BE2C (cell line): ENCODE data around the gene ZDHHC22.

Experiments used
- DNase-seq: peaks from one replicate; pipeline ENCODE4 v3.0.0-alpha.2; 2020
- H3K27me3 ChIP-seq: fragments of 250-450 bp; sonication (Bioruptor Pico); 2 replicates; pipeline ENCODE4 v1.5.1; 2020; ENCODE audit warnings: mild to moderate bottlenecking
- H3K36me3 ChIP-seq: fragments of 250-450 bp; sonication (Bioruptor Pico); 2 replicates; pipeline ENCODE4 v1.5.1; 2020; ENCODE audit warnings: mild to moderate bottlenecking
- H3K4me1 ChIP-seq: fragments of 250-450 bp; sonication (Bioruptor Pico); 2 replicates; pipeline ENCODE4 v1.5.1; 2020
- H3K4me3 ChIP-seq: 2 replicates; pipeline ENCODE4 v1.5.1; 2011; ENCODE audit warnings: low read depth, low read length
- H3K9me3 ChIP-seq: fragments of 250-450 bp; sonication (Bioruptor Pico); 2 replicates; pipeline ENCODE4 v1.5.1; 2020
- TF ChIP-seq, protein P1 (sequence below): IDR thresholded peaks from 2 replicates; pipeline ENCODE4 v1.5.1; 2012; ENCODE audit warnings: mild to moderate bottlenecking, low read depth, low read length

Gene ZDHHC22

DNA sequence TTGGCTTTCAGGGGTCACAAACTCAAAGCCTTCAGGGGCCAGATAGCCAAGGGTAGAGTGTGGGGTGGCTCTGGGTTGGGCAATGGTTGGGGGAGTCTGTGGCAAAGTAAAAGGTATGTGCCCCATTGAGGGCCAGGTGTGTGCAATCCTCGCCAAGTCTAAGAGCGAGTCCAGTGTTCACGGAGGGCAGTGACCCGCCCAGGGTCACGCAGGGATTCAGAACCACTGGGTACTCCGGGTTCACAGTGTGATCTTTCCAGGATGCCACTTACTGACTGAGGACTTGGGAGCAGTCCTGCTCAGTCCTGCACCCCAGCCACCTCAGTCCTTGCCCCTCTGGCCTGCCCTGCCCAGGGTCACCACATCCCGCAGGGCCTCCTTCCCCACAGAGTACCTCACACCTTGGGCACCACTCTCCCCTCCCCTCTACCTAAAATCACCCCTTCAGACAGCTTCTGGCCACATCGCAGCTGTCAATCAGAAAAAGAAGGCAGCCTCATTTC lies 15.7 kb downstream of the ZDHHC22 start:
- DNase-seq, result no peak
- no peaks in the 10 kb centered on the region for H3K36me3 ChIP-seq
- peaks cover 15% of the 10 kb centered on the region for H3K4me1 ChIP-seq
- H3K9me3 ChIP-seq, result no peaks in the 10 kb centered on the region
- TF ChIP-seq, protein P1, sequence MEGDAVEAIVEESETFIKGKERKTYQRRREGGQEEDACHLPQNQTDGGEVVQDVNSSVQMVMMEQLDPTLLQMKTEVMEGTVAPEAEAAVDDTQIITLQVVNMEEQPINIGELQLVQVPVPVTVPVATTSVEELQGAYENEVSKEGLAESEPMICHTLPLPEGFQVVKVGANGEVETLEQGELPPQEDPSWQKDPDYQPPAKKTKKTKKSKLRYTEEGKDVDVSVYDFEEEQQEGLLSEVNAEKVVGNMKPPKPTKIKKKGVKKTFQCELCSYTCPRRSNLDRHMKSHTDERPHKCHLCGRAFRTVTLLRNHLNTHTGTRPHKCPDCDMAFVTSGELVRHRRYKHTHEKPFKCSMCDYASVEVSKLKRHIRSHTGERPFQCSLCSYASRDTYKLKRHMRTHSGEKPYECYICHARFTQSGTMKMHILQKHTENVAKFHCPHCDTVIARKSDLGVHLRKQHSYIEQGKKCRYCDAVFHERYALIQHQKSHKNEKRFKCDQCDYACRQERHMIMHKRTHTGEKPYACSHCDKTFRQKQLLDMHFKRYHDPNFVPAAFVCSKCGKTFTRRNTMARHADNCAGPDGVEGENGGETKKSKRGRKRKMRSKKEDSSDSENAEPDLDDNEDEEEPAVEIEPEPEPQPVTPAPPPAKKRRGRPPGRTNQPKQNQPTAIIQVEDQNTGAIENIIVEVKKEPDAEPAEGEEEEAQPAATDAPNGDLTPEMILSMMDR, result no peak
- H3K4me3 ChIP-seq, result no peak overlapping the region
- H3K27me3 ChIP-seq, result no peaks in the 10 kb centered on the region

DNA sequence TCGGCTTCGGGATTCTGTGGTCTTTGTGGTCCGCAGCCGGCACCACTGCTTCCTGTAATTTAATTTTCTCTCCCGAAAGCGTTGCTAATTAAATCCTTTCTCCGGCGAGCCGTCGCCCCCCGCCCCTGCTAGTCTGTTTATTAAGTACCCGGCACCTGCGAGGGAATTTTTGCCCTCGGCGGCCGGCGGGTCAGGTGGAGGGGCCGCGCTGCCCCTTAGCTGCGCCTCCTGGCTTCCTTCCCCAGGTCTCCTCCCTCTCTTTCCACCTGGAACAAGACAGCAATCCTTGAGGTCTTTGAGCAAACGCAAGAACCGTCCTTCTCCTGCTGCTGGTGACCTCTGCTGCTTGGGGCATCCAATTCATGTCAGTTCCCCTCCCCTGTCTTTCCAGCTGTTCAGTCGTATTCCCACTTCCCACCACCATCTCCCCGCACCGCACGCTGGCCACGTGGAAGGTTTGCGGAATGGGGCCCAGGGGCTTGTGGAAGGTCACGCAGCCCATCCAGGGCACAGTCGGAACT lies 16.2 kb downstream of the ZDHHC22 start:
- H3K27me3 ChIP-seq, result no peaks in the 10 kb centered on the region
- DNase-seq, result no peak
- no peaks in the 10 kb centered on the region for H3K36me3 ChIP-seq
- H3K4me1 ChIP-seq, result peaks cover 15% of the 10 kb centered on the region
- H3K9me3 ChIP-seq, result no peaks in the 10 kb centered on the region
- peak overlapping the region; percentile 65 for H3K4me3 ChIP-seq
- TF ChIP-seq, protein P1, result no peak

DNA sequence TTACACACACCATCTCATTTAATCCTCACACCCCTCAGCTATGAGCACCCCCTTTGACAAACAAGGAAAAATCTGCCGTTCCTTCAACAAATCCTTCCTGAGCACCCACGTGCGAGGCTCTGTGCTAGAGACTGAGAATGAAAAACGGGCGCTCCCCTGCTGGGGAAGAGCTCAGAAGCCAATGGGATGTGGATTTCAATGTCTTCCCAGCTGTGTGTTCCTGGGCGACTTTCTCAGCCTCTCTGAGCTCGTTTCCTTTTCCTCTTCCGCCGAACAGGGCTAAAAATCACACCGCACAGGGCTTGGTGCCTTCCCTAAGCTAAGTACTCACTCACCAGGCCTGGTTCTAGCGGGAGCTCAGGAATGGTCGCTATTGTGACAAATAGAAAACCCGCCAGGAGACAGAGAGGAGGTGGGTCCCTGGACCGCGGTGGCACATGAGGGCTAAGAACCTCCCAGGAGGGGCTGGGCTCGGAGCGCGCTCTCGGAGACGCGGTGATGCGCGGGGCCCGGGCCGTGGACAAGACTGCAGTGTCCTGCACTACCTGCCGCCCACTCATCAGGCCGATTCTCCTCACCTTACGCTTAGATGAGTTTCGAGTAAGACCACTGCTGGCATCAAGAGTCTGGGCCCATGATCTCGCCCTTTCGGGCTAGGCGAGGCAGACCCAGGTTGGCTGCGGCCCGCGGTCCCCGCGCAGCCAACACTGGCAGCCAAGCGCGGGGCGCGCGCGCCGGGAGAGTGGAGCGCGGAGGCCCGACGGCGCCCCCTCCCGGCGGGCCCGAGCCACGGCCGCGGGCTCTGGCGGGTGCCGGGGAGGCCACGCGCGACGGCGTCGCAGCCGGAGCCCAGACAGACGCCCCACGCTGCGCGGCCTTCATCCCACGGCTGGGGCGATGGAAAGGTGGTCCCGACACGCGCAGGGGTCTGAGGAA lies 17.0 kb downstream of the ZDHHC22 start:
- TF ChIP-seq, protein P1, result peak; percentile 20
- Histone ChIP-seq H3K9me3 (no peaks in the 10 kb centered on the region), H3K27me3 (no peaks in the 10 kb centered on the region), H3K4me3 (peak overlapping the region; percentile 65), H3K4me1 (peaks cover 15% of the 10 kb centered on the region), H3K36me3 (0 out of 2 replicates have a peak, but pooled peaks cover 2% of the 10 kb centered on the region)
- DNase-seq, result peak; percentile 71

DNA sequence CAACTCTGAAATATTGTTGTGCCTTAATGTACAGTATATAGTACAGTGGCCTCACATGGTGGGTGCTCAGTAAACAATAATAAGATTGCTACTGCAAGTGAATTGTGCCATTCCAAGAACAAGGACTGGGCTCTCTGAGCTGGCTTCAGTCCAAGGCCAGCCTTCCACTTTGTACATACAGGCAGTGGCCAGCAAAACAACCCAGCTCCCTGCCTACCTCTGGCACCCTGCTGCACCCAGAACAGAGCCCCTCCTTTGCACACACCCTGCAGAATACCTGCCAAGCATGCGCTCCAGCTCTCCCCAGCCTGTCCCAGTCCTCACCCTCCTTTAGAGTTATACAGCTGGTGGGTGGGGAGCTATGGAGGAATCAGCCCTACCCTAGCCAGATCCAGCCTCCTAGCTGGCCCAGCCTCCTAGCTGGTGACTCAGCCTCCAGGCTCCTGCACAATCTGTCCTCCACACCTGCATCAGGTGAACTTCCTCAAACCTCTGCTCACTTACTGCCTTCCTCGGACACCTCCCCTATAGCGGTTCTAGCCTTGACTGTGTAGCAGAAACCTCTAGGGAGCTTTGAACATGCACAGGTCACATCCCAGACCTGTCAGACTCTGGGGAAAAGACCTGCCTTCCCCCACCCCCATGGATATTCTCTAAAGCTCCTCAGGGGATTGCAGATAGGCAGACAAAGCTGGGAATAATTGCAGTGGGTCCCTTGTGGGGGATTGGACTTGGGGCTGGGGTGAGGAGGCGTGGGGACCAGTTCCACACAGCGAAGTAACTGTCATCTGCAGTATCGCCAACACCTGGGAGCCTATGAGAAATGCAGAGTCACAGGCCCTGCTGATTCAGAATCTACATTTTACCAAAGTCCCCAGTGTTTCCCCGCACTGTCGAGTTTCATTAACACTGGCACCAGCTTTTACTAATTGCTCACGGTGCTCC lies 17.9 kb downstream of the ZDHHC22 start:
- no peaks in the 10 kb centered on the region for H3K9me3 ChIP-seq
- TF ChIP-seq, protein P1, result no peak
- H3K4me3 ChIP-seq, result peak overlapping the region; percentile 65
- DNase-seq, result no peak
- H3K4me1 ChIP-seq, result peaks cover 15% of the 10 kb centered on the region
- no peaks in the 10 kb centered on the region for H3K27me3 ChIP-seq
- 0 out of 2 replicates have a peak, but pooled peaks cover 2% of the 10 kb centered on the region for H3K36me3 ChIP-seq

DNA sequence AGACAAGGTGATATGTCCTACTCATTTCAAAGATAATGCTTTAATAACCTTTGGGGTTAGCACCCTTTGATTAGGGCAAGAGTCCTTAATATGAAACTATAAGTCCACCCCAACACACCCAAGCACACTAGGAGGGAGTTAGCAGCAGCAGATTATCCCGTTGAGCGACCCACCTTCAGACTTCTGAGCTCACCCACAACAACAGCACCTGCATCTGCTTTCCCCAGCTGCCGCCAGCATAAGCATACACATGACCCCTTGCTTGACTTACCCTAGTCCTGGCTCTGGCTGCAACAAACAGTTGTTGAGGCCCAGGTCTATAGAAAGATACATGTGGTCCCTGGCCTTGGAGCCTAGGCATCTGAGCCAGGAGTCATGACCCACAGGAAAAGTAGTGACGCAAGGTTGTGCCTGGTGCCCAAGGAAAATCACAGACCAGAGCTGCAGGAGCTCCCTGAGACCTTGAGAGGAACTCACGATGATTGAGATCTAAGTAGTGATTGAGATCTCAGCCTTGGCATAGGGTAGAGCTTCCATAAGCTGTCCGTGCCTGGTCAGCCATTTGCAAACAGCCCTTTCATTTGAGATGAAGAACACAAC lies 19.0 kb downstream of the ZDHHC22 start:
- Histone ChIP-seq H3K9me3 (no peaks in the 10 kb centered on the region), H3K4me1 (peaks cover 15% of the 10 kb centered on the region), H3K4me3 (no peak overlapping the region), H3K27me3 (no peaks in the 10 kb centered on the region), H3K36me3 (0 out of 2 replicates have a peak, but pooled peaks cover 2% of the 10 kb centered on the region)
- DNase-seq, result no peak
- TF ChIP-seq, protein P1, result no peak
